T follicular helper cell (primary cell): ENCODE results near the gene ACADM.
"Not testable (repeated sequence)": the region's sequence is repeated elsewhere in the genome, so short reads cannot be mapped to it uniquely, and the experiment has no call there.

Source experiments
- DNase-seq: peaks from one replicate; pipeline ENCODE4 v3.0.0-alpha.2; 2020; ENCODE audit warnings: low read depth
- total RNA-seq, 2 experiments: gene quantifications; one replicate each; lab custom pipeline; 2026; lab: John Stamatoyannopoulos, UW

The ACADM gene
- 44.3 to 44.7 reads per million in 2 experiments for total RNA-seq

DNA sequence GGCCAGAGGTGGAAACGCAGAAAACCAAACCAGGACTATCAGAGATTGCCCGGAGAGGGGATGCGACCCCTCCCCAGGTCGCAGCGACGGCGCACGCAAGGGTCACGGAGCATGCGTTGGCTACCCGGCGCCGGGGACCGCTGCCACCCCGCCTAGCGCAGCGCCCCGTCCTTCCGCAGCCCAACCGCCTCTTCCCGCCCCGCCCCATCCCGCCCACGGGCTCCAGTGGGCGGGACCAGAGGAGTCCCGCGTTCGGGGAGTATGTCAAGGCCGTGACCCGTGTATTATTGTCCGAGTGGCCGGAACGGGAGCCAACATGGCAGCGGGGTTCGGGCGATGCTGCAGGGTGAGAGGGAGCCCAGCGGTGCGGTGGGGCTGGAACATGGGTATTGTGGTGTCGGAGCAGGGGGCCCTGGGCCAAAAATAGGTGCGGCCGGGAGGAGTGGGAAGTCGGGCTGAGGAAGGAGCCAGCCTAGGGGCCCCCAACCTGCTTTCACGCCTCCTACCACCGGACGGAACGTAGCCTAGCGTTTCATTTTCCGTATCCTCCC is at the start of gene ACADM:
TSS of gene ACADM (plus strand) at position 238 of the 551 bp plus-strand sequence. CDS start at position 317, 79 bp downstream.
- DNase-seq = peak; percentile 70

DNA sequence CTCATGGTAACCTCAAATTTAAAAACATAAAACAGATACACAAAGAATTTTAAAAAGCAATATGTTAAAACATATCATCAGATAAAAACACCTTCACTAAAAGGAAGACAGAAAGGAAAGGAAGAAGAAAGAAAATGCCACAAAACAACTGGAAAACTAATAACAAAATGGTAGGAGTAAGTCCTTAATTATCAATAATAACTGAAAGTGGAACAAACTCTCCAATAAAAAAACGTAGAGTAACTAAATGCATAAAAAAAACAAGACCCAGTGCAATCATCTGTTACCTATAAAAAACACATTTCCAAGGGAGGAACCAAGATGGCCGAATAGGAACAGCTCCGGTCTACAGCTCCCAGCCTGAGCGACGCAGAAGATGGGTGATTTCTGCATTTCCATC is 47.1 kb upstream of the ACADM start:
- no peak for DNase-seq

DNA sequence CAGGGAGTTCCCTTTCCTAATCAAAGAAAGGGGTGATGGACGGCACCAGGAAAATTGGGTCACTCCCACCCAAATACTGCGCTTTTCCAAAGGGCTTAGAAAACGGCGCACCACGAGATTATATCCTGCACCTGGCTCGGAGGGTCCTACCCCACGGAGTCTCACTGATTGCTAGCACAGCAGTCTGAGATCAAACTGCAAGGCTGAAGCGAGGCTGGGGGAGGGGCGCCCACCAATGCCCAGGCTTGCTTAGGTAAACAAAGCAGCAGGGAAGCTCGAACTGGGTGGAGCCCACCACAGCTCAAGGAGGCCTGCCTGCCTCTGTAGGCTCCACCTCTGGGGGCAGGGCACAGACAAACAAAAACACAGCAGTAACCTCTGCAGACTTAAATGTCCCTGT is 46.5 kb upstream of the ACADM start:
- not testable (repeated sequence) for DNase-seq

DNA sequence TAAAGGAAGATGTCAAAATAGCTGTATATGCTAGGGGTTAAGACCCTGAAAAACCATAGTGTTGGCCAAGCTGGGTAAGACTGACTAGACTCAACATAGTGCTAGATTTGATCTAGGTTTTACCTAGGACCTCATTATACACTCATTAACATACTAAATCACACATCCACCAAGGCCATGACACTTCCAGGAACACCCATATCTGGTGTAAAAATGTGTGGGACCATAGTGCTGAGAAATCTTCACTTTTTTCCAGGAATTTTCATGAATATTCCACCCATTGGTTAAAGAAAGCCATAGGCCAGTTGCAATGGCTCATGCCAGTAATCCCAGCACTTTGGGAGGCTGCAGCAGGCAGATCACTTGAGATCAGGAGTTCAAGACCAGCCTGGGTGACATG is 34.0 kb upstream of the ACADM start:
- DNase-seq = no peak

DNA sequence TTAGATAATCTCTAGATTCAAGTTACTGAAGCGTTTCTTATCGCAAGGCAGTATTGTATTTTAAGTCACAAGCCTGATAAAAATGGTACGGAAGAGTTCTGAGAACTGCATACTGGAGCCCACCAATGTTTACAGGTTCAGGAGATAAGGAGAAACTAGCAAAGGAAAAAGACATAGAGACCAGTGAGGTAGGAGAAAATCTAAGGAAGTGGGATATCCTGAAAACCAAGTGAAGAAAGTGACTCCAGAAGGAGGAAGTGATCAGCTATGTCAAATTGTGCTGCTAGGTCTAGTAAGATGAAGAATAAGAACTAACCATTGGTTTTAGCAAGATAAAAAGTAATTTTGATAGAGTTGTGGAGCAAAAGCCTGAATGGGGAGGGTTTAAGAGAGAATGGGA is 31.0 kb upstream of the ACADM start:
- DNase-seq = no peak

DNA sequence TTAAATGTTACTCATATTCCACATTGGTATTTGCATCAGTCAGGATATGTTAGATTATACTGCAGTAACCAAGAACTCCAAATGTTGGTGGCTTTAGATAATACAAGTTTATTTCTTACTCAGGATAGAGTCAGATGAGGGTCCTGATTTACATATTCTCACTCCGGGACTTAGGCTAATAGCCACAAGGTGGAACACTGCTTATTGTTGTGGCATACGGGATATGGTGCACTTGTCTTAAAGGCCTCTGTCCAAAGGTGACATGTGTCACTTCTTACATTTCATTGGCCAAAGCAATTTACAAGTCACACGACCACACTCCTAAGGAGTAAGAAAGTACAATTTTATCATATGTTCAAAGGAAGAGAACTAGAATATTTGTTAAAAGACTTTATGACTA is 28.5 kb upstream of the ACADM start:
- DNase-seq = no peak

DNA sequence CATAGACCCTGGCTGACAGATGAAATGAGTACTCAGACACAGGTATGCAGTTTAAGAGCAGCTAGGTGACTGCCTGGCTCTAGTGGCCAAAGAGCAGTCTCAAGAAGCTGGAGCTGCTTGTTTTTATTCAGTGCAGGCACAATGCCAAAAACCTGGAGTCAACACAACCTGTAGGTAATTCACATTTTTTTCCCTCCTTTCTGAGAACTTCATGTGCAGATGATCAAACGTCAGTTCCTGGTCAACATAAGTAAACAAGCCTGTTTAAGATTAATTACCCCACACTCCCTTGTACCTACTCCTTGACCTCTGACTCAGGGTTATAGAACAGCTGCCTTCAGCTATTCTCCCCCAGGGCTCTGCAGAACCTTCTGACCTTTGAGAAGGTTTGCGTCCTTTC is 17.3 kb upstream of the ACADM start:
- DNase-seq = no peak

DNA sequence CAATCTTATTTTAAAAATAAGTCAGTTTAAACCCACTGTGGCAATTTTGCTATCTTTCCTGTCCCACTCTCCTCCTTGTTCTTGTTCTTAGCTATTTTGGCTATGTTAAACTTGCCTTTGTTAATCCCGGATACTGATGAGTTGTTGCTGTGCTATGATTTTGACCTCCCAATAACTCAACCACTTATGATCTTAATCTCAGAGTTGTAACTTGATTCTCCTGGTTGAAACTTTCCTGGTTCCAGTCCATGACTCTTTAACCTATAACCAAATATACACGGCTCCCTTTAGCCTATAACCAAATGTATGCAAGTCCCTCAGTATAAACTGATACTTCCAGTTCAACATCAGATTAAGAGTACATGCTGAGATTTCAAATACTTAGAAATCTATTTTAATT is 15.6 kb upstream of the ACADM start:
- no peak for DNase-seq

DNA sequence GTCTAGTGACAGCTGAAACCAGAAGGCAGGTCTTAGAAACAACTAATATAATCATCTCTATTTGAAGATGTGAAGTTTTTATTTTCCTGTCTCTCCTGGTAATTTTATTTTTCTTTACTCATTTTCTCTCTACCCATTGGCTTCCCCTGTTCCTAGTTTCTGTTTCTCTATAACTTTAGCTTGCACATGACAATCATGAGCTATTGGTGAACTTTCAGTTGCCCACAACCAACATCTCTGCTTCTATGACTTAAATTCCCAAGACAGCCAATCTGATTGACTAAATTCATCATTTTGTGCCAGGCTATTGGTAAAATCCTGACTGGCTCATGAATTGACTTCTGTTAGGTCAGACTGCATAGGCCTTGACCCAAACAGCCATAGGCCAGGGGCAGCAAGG is 13.7 kb upstream of the ACADM start:
- no peak for DNase-seq

DNA sequence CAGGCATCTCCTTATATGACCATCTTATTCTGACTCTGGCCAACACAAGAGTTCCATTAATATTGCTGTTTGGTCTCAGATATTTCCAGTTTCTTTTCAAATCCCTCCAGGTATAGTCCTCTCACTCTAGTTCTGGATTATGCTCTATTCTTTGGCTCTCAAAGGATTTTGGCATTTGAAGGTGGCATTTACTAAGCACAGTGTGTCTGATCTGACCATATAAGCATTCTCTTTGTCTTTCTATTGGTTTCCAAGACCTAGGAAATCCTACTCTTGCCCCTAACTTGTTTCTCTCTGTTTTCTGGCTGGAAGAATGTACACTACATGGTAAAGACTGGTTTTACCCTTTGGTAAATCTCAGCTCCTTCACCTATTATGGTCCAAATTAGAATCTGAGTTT is 12.7 kb upstream of the ACADM start:
- DNase-seq = no peak

DNA sequence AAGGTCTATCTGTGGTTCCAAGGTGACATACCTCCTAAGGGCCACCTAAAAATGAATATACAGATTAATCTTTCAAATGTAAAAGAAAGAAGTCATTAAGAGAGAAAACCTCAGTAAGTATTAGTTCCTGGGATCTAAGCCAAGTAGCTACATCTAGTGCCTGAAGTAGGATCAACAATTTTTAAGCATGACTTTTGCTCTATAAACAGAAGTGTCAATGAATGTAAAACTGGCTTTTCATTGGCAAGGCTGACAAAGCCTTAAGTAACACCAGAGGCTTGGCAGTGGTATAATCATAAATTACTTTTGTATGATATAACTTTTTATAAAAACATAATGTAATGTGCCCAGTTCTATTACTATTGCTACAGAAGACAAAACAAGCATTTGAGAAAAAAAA is 12.2 kb upstream of the ACADM start:
- no peak for DNase-seq

DNA sequence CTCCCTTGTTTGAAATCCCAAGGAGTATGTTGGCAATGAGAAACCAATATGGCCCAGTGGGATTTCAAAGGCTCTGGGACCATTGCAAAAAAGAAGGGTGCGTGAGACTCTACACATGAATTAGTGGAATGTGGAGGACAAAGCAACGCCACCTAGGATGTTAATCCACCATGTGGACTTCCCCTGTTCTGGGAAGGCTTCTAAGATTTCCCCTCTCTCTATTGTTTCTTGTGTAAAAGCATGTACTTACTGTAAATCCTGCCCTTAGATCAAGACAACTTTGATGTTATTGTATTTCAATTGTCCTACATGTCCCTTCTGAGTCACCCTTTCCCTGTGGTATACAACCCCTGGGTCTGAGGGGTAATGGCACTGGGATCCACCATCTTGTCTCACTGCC is 4.7 kb upstream of the ACADM start:
- DNase-seq = no peak

DNA sequence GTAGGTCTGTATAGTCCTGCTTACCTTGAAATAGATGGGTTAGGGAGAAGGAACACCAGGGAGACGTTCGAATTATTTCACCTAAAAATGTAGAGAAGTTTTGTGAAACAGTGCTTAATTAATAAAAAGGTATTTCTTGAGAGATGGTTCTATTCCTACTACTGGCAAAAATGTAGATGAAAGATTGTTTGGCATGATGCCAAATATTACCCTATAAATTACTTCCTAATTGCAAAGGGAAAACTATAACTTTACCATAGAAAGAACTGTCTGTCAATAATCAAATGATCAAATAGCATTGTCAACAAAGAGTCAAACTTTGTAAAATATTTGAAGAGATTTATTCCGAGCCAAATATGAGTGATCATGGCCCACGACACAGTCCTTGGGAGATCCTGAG is 4.2 kb upstream of the ACADM start:
- no peak for DNase-seq

DNA sequence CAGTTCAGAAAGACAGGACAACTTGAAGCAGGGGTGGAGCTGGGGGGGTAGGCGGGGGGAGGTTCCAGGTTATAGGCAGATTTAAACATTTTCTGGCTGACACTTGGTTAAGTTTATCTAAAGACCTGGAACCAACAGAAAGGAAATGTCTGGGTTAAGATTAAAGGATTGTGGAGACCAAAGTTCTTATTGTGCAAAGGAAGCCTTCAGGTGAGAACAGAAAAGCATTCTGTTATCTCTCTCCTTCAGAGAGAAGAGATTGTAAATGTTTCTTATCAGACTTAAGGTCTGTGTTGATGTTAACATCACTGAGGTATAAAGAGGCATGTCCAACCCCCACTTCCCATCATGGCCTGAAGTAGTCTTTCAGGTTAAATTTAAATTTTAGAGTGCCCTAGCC is 3.7 kb upstream of the ACADM start:
- DNase-seq = no peak

DNA sequence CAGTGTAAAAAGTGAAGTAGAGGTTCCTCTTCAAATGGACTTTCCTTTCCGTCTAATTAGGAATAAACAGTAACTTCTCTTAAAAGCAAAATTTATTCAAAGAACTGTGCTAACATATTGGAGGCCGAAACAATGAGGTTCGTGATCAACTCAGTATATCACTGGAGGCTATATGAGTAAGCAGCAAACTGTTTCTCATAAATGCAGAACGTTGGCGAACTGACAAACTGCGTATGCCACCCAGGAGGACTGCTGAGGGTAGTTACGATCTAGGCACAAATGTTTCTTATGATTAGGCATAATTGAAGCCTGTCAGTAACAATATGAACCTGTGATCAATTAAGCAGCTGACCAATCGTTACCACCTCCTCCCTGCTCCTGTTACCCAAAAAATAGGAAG is 2.3 kb upstream of the ACADM start:
- DNase-seq = not testable (repeated sequence)

DNA sequence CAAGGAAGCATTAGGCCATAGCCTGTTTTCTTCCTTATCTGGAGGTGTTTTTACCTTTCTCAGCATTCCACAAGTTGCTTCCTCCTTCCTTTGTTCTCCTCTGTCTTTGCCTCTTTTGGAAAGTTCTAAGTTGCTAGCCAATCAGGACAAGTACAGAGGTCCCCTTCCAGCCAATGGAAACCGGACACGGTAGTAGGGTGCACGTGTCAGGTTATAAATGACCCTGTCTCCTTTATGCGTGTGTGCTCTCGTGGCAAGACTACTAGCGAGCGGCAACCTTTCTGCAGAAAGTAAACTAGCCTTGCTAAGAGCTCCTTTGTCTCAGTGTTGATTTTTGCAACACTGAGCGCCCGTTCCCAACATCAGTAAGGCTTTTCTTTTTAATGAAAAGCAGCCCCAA is 1.5 kb upstream of the ACADM start:
- DNase-seq = no peak

DNA sequence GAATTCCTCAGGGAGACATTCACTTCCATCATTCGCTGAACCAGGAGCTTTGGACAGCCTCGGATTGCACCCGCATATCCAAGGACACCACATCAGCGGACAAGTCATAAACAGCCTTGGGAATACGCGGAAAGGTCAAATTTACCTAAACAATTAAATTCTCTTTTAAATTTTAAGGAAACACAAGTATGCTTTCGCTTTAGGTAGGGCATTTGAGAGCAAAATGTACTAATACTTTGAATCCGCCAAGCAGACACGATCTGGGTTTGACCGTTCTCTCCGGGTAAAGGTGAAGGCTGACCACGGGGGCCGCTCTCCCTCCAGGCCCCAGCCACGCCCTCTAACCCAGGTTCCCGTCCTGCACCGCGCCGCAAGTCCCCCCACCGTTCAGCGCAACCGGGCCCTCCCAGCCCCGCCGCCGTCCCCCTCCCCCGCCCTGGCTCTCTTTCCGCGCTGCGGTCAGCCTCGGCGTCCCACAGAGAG is 479 bp upstream of the ACADM start:
- peak; percentile 45 for DNase-seq

DNA sequence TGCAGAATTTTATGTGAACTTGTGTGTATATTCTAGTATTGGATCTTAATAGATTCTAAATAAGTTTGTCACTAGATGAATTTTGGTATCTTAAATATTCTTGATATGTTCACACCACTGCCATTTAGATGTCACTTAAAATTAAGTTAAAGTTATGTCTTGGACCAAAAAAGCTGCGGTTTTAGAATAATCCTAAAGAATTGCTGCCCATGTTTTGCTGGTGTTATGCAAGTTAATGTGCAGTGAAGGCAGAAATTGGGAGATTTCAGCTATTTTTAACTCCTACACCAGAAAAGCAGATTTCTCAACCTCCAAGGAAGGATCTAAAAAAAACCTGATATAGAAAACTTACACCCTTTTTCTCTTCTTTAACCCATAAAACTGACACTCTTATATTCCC is 757 bp downstream of the ACADM start:
- DNase-seq = no peak

DNA sequence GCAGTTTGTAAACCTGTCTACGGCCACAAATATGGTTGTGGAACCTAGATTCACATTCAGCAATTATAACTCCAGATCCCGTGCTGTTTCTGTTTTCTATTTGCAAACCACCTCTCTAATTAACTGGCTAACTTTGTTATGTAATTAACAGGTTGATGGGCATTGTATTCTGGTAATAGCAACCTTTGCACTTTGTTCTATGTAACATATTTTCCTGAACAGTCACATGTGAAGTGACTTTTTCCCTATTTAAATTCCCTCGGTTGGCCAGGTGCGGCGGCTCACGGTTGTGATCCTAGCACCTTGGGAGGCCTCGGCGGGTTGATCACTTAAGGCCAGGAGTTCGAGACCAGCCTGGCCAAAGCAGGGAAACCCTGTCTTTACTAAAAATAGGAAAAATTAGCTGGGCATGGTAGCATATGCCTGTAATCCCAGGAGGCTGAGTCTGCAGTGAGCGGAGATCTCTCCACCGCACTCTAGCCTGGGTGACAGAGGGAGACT is 1.4 kb downstream of the ACADM start:
- DNase-seq = no peak

DNA sequence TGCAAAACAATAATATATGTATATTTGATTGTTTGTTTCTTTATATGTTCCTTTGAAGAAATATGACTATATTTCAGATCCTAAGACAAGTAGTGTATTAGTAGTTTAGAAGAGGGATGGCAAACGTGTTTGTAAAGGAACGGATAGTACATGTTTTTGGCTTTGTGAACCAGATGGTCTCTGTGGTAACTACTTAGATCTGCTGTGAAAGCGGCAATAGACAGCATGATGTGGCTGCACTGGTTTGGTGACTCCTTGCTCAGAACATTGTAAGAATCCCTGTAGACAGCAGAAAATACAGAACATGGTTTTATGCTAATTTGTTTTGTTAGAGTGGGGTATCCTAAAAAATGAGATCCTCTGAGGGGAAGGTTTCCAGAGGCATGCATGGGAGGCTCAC is 3.1 kb downstream of the ACADM start:
- DNase-seq = no peak

DNA sequence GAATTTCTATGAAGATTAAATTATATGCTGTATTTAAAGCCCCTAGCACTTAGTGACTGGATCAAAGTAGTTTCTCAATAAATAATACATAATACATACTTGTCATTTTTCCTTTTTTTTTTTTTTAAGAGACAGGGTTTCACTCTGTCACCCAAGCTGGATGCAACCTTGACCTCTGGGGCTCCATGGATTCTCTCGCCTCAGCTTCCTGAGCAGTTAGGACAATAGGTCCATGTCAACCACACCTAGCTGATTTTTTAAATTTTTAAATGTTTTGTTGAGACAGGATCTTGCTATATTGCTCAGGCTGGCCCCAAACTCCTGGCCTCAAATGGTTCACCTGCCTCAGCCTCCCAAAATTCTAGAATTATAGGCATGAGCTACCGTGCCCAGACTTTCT is 5.9 kb downstream of the ACADM start:
- no peak for DNase-seq

DNA sequence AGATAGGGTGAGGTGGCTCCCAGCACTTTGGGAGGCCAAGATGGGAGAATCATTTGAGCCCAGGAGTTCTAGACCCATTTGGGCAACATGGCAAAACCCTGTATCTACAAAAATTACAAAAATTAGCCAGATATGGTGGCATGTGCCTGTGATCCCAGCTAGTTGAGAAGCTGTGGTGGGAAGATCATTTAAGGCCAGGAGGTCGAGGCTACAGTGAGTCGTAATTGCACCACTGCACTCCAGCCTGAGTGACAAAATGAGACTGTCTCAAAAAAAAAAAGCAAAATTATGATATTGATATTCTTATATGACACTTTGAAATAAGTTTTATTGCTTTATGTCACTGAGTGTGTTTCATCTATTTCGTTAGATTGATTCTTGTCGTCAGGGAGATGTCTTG is 7.4 kb downstream of the ACADM start:
- DNase-seq = no peak

DNA sequence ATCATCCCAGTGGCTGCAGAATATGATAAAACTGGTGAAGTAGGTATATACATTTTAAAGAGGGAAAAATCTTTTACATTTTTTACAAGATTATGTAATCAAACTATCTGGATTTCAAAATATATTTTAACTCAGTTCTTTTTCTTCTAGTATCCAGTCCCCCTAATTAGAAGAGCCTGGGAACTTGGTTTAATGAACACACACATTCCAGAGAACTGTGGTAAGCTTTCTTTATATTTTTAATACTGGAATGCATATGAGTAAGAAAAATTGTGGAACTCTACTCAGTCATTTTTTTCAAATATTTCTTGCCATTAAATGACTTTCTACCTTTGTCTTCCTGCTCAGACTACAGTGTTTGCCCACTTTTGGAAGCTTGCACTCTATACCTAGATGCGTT is 8.2 kb downstream of the ACADM start:
- no peak for DNase-seq

DNA sequence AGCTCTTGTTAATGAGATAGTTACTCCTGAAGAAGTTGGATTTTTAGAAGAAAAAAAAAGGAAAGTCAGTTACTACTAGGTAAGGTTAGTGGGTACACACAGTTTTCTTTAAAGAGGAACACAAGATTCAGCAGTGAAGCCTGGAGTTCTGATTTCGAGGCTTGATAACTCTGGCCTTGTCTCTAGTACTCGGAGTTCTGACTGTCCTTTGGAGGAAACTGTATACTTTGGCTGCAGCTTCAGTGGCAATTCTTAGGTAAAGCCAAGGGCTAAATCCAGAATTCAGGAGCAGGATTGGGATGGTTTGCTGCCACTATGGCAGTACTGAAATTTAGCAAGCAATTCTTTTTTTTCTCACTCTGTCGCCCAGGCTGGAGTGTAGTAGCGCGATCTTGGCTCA is 9.2 kb downstream of the ACADM start:
- DNase-seq = no peak
